Stimulated activated CD4-positive, alpha-beta T cell treated with anti-CD3 and anti-CD28 coated beads, Interleukin-4, amount 100 ng/mL, for 48 hours (primary cell): ENCODE results near the gene COL1A2.

Experiments used
- DNase-seq, 2 donors: peaks; one replicate each; pipeline ENCODE4 v3.0.0-alpha.2; 2020; ENCODE audit warnings: low read depth in 2 of 2

Gene COL1A2

GRCh38 chr7:94410413-94411187 is 15.9 kb downstream of the COL1A2 start:
- DNase-seq = no peak

- no peak for DNase-seq
These were observed 16.4 kb downstream of the COL1A2 start for GRCh38 chr7:94411188-94411466.

GRCh38 chr7:94412762-94413322 is 18.1 kb downstream of the COL1A2 start:
- DNase-seq = no peak

DNA sequence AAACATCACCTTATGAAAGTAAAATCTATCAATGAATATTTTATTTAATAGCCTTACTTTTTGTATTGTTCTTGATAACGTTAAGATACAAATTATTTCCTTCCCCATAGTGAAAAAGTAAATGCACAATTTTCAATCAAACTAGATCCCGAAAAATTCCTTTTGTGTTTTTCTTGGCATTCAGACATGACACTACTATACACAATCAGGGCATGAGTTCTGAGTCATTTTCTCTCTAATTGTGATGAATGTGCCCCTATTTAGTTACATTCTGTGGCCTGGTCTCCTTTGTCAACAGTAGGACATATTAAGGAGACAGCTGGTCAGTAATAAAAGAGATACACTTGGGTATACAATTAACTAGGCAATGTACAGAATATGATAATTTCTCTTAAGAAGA is 19.8 kb downstream of the COL1A2 start:
- no peak for DNase-seq

DNA sequence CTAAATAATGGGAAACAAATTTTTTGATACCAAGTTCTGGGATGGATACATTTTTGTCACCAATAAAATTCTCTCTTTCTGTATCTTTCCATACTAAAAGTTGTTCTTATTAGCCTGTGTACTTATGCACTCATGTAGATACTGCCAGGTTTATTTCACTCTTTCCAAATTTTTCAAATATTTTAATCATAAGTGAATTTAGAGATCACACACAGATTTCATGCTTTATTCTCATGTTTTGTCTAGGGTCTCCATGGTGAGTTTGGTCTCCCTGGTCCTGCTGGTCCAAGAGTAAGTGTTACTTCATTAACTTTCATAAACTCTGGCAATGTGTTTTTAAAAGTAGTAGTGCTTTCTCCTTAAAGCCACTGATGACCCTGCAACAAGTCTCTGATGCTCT is 20.3 kb downstream of the COL1A2 start:
- DNase-seq = no peak

DNA sequence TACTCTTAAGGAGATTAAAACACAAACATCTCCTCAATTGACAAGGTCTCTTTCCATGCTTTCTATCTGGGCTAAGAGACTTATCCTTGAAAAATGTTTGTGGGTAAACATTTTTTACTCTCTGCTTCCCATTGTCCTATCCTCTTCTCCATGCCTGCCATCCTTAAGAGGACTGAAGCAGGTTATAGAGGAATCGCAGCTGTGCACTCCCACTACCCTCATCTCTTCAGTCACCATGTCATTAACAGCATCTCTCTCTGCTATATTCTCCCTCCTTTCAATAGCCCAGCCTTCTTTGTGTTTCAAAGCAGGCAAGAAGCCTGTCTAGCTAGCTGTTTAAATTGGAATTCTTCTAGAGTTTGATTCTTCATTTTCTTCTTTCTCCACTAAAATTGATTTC is 22.6 kb downstream of the COL1A2 start:
- no peak for DNase-seq

DNA sequence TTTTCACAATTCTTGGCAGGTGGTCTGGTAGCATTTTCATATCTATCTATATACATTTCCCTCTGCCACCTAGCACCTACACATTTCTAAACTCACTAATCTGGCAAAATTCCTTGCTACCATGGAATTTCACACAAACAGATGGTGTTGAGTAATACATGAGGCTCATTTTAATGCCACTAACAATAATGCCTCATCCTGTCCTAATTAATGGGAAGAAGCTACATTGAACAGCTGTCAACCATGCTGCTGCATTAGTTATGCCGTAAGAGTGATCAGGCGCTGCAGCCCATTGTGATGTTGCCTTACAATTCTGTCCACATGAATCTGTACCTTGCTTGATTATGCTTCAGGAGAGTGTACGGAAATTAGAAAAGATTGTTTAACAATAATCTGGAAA is 23.2 kb downstream of the COL1A2 start:
- DNase-seq = no peak

GRCh38 chr7:94418851-94419250 is 24.2 kb downstream of the COL1A2 start:
- no peak for DNase-seq

- no peak for DNase-seq
These were observed 25.6 kb downstream of the COL1A2 start for GRCh38 chr7:94420328-94420727.

GRCh38 chr7:94421681-94422080 is 27.0 kb downstream of the COL1A2 start:
- DNase-seq = no peak

DNA sequence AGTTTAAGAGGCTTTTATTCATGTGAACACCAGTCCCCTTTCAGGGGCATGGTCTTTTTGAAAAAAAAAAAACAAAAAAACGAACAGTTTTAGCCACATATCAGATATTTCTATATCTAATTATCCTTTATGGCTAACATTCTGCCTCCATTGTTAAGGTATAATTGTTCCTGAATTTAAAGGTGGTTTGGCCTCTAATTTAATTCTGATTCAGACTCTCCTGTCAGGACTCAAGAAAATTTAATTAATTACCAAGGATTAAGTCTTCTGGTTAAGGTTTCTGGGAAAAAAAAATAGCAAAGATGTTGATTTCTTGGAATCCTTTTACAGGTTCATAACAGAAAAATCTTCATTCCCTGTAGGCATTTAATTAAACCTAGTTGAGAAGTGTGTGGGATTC is 27.4 kb downstream of the COL1A2 start:
- no peak for DNase-seq

- DNase-seq = no peak
These were observed 28.2 kb downstream of the COL1A2 start for GRCh38 chr7:94422827-94423460.

DNA sequence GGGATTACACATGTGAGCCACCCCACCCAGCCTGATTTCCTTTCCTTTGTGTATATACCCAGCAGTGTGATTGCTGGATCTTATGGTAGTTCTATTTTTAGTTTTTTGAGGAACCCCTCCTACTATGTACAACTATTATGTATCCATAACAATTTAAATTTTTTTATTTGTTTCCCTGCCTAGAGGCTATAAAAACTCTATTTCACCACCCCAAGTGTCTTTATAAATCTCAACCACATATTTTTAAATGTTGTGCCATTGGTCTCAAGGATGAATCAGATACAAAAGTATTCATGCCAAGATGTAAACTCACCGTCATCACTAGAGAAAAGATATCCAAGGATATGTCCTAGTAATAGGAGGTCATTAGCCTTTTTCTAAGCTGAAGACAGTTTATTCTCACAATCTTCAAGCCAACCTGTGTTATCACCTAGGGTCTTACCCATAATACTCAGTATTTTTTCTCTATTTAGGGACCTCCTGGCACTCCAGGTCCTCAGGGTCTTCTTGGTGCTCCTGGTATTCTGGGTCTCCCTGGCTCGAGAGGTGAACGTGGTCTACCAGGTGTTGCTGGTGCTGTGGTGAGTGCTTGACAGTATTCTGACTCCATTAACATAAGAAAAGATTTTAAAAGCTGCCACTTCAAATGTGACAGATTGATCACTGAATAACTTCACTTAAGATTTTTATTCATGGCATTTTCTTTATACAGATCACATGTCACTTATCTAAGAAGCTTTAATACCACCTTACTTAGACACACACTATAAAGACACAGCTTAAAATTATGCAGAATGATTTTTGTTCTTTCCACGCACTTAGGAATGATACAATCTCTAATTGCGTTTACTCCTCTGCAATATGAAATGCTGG is 29.4 kb downstream of the COL1A2 start:
- DNase-seq = no peak

DNA sequence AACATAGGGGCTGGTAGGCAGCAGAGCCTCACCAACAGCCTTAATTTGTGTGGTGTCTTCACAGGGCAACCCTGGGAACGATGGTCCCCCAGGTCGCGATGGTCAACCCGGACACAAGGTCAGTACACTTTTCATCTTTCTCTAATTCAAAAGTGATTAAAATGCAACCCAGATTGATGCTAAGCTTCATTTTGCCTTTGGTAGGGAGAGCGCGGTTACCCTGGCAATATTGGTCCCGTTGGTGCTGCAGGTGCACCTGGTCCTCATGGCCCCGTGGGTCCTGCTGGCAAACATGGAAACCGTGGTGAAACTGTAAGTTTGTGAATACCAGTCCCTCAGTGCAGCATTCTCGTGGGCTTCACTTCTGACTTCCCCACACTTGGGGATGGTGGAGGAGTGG is 30.9 kb downstream of the COL1A2 start:
- DNase-seq = no peak

DNA sequence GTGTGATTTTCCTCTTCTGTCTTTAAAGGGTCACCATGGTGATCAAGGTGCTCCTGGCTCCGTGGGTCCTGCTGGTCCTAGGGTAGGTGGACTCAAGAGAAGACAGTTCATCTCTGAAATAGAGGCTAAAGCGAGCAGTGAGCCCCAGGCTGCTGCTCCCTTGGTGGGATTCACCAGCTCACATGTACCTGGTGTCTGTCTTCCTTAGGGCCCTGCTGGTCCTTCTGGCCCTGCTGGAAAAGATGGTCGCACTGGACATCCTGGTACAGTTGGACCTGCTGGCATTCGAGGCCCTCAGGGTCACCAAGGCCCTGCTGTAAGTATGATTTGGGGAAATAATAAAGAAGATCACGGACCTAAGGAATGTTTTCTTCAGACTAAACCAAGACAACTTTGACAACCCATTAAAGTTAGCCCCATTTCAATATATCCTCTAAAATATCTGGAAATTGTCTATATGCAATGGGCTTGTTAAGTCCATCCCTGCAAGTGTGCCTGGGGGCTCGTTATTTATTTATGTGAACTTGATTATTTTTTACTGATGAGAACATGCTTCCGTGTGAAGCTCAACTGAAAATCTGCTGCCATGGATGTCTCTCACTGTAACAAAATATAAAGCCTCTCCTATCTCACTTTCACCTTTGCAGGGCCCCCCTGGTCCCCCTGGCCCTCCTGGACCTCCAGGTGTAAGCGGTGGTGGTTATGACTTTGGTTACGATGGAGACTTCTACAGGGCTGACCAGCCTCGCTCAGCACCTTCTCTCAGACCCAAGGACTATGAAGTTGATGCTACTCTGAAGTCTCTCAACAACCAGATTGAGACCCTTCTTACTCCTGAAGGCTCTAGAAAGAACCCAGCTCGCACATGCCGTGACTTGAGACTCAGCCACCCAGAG is 32.5 kb downstream of the COL1A2 start:
- DNase-seq = no peak

GRCh38 chr7:94429153-94429552 is 34.5 kb downstream of the COL1A2 start:
- no peak for DNase-seq

DNA sequence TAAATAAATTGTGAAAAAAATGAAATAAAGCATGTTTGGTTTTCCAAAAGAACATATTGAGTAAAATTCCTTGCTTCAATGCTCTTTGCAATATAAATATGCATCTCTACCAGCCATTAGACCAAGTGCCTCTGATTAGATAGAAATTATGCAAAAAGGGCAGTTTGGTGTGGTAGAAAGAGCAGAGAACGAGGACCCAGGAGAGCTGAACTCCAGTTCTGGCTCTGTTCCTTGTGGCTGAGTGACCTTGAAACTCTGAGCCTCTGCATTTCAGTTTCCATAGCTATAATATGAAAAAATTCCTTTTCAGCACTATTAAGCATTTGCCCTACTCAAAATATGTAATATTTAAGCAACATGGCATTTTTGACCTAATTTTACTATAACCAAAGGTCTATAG is 36.5 kb downstream of the COL1A2 start:
- no peak for DNase-seq

DNA sequence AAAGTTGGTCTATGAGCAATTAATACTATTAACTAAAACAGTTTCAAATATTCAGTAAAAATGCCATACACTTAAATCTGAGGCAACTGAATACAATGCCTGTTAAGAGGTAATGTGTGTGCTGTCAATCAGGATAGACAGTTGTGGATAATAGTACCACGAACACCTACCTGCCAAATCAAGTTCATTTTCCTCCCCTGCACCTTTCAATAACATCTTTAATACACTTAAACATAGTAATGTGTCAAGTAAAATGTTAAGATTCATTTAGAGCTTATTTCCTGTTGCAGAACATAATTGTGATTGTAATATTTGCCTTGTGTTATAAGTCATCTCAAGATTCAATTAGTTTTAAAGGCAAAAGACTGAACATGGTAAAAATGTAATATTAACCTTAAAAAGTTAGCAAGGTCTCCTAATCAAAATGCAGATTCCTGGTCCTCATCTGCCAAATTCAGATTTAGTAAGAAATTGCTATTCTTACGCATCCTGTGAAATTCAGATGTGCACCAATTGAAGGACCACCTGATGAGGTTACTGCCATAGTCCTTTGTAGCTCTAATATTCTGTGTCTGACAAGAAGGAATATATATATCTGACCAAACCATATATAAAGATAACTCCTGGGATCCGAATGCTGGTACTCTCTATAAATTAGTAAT is 37.1 kb downstream of the COL1A2 start:
- no peak for DNase-seq

DNA sequence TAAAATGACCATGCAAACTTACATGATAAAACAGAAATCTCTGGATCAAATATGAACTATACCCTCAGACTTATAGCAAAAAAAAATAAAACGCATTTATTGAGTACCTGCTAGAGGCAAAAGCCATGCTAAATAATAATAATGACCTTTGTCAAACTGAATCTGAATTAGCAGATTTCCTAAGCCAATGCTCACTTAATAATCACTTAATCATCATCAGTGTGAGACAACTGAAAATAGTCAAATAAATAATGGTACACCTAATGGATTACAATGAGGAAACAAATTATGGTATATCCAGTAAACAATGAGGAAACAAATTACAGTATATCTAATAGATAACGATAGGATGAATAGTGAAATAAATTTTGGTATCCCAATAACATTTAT is 37.6 kb downstream of the COL1A2 start:
- DNase-seq = no peak

- DNase-seq = no peak
These were observed 38.1 kb downstream of the COL1A2 start for GRCh38 chr7:94432817-94433216.

DNA sequence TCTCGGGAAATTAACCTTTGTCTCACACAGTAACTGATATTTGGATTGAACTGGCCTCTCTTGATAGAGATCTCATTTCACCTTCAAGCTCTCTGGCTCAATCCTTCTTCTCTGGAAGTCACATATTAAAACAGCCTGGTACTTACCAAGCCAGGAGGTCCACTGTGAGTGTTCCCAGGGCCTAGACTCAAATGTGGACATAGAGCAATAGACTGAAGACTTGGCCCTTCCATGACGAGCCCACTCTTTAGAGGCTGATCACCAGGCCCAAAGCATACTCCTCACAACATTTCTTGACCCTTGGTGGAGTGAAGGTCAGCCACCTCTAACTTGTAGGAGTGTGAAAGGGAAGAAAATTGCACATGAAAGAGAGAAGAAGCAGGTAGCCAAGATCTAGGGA is 38.5 kb downstream of the COL1A2 start:
- no peak for DNase-seq
